Amniotic epithelial cell (primary cell): ENCODE measurements around the gene DGCR8.
A peak's percentile ranks its signal among the peaks of the same experiment; 100 is the strongest.

Experiments
- DNase-seq: peaks from one replicate; pipeline ENCODE4 v3.0.0-alpha.2; 2010; ENCODE audit warnings: low read depth

Gene DGCR8

DNA sequence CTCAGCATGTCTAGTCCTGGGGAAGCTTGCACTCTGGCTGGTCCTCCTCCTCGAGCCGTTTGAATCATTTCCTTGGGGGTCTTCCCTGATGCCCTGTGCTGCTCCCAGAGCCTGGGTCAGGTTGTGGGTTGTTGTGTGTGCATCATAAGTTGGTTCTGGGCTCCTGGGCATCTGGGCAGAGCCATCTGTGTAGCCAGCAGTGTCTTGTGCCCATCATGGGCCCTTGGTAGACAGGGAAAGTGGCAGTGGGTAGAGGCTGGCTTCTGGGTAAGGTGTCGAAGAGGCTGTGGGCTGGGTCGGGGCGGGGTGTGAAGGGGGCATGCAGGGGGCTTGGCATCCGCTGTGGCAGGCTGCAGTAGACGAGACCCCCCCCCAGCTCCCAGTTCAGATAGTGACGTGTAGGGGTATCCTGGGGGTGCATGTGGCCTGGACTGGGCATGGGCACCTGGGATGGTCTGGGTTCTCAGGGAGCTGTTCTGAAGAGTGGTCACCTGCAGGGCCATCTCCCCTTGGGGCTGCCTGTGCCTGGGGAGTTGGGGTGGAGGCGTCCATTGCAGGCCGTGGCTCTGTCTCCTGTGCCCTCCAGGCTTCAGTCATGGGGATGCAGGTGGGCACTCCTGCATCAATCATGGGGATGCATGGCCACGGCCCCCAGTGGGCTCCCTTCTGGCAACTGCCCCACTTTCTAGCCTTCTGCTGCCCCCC is 44.2 kb downstream of the DGCR8 start:
- no peak for DNase-seq

DNA sequence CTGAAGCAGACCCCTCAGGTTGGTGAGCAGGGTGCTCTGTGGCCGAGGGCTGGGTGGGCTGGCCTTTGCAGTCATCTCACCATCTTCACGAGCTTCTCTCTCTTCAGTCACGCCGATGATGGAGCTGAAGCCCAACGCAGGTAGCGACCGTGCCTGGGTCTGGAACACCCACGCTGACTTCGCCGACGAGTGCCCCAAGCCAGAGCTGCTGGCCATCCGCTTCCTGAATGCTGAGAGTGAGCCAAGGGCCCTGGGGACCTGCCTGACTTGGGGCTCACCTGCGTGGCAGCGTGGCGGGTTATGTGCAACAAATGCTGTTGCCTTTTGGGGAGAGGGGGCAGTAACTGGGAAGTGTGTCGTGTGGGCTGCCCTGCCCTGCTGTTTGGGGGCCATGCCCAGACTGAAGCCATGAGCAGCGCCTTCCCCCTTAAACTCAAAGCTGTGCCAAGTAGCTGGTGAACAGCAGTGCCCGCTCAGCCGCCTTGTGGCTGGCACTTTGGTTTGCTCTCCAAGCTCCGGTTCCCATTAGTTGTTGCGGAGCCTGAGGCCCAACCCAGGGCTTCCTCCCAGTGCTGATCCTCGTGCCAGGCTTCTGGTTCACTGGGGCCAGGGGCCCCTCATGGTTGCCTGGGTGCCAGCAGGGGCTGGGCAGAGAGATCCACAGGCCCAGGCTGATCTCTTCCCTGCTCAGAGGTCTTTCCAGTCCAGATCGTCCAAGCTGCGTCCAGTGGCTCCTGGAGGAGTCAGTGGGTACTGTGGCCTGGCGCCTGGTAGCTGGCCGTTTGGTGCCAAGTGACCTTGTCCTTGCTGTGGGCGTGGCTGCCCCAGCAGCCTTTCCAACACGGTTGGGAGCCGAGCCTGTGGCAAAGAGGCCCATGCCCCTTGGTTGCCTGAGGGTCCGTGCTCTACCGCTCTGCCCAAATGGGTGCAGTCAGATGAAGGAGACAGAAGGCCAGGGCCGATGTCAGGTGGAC is 45.4 kb downstream of the DGCR8 start:
- no peak for DNase-seq

DNA sequence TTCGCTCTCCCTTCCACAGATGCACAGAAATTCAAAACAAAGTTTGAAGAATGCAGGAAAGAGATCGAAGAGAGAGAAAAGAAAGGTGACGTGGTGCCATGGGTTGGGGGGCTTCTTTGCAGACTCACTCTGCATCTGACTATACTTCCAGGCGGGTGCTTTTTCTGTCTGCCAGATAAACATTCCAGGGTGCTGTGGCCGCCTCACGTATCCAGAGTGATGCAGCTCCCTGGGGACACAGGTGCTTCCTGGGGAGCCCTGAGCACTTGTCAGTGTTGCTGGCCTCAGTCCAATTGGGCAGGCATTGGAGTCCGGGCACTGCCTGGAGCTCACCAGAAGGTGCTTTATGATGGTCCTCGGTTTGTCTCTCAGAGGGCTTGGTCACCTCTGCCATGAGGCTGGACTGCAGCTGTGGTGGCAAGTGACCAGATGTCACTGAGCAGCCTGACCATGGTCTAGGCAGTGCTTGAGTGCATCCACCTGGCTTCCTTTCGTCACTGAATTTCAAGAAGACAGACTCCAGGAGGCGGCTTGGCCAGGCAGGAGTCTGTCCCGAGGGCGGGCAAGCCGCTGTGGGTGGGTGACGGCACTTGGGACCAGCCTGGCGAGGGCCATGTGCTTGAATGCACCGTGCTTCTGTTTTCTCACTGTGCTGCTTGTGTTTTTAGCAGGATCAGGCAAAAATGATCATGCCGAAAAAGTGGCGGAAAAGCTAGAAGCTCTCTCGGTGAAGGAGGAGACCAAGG is 46.4 kb downstream of the DGCR8 start:
- DNase-seq, result no peak

DNA sequence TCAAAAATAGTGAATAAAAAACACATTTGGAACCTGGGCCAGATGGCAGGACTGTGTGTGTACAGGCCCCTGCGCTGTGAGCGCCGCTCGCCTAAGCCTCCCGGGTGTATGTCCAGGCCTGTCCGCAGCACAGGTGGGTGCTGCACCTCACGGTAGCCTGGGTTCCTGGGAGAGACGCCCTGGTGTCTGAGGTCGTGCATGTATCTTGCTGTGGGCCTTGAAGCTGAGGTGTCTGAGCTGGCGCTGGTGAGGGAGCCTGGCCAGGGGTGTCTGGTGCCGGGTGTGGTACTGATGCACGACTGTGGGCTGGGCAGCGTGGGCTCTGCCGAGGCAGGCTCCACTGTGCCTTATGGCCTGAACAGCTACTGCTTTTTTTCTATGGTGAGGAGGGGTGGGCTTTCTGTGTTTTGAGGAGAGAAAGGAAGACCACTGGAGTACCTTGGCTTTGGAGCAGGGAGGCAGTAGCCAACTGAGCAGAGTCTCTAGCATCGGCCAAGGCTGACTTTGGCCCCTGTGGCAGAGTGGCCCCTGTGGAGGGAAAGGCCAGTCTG is 47.4 kb downstream of the DGCR8 start:
- DNase-seq, result no peak

DNA sequence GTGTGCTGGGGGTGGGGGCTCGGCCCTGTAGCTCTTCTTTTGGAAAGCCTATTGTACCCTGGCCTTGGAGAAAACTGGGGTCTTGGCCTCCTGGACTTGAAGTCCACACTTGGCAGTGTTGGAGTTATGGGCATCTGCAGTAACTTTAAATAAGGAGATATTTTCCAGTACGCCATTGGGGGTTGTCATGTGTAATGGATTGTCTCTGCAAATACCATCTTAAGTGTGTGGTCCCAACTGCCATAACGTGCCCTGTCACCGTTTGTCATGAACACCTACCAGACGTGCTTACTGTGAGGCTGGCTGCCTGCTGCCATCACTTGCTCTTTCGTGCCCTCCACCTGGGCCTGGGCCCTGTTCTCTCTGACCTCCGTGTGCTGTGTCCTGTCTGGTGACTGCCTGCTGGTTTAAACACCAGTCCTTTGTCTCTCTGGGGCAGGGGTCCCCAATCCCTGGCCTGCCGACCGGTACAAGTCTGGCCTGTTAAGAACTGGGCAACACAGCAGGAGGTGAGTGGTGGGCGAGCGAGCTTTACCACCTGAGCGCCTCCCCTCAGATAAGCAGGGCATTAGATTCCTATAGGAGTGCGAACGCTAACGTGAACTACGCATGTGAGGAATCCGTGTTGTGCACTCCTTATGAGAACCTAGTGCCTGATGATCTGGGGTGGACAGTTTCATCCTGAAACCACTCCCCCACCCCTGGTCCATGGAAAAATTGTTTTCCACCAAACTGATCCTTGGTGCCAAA is 48.0 kb downstream of the DGCR8 start:
- no peak for DNase-seq

DNA sequence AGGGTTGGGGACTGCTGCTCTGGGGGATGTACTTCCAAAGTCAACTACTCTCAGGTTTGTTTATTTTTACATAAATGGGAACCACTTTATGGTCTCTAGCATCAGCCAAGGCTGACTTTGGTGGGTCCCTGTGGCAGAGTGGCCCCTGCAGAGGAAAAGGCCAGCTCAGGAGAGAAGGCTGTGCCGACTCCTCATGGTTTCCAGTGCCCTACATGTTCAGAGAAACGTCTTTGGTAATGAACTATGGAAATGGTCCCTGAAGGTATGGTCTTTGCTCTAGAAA is 48.5 kb downstream of the DGCR8 start:
- DNase-seq, result no peak

DNA sequence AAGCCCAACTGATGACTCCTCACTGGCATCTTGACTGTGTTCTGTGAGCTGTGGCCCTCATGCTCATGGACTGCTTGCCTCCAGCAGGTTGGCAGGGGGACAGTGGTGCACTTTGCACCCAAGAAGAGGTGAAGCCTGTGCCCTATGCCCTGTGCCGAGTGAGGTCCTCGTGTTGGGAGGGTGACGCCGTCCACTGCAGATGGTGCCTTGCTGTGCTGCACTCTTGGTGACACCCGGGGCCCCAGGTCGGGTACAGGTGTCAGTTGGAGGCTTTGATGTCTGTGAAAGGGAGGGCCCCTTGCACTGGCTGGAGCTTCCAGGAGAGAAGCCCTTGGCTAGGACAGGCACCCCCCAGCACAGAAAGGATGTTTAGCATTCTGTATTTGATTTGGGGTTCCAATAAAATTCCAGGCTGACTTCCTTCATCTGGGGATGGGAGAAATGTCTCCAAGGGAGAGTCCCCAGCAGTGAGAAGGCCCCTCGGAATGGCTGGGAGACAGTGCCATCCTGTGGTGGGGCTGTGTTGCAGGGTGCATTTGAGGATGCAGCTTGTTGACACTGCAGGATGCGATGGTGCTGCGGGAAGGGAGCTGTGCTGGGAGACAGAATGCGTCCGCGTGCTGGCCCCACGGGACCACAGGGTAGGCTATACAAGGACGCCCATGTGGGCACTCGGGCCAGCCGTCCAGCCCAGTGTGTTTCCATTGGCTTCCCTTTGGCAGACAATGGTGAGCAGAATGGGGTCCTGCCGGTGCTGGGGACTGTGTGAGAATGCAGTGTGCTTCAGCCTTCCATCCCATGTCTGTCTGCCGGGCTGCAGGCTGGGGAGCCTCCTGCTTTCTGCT is 49.1 kb downstream of the DGCR8 start:
- peak; percentile 40 for DNase-seq

DNA sequence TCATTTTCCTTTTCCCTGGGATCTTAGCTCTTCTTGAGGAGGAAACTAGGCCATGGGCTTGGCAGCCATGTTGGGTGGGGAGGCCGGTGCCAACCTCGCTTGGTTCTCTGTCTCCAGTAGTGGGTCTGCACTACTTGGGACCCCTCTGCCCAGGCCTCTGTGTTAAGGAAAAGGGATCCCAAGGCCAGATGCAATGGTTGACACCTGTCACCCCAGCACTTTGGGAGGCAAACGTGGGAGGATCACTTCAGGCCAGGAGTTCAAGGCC is 49.6 kb downstream of the DGCR8 start:
- DNase-seq, result no peak

DNA sequence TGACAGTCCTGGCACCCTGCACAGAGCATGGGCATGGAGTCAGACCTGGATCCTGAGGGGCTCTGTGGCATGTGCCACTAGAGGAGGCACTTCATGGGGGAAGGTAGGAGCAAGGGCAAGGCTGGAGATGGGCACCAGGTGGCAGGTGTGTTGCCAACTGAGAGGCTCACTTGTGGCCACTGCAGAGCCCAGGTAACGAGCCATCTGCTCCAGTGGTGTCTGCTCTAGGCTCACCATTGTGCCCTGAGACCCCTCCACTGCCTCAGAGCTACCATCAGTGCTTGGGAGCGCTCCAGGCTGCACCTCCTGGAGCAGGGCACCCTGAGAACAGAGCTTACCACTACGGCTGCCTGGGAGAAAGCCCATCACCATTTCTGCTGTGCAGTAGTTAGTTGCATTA is 50.3 kb downstream of the DGCR8 start:
- DNase-seq, result no peak

DNA sequence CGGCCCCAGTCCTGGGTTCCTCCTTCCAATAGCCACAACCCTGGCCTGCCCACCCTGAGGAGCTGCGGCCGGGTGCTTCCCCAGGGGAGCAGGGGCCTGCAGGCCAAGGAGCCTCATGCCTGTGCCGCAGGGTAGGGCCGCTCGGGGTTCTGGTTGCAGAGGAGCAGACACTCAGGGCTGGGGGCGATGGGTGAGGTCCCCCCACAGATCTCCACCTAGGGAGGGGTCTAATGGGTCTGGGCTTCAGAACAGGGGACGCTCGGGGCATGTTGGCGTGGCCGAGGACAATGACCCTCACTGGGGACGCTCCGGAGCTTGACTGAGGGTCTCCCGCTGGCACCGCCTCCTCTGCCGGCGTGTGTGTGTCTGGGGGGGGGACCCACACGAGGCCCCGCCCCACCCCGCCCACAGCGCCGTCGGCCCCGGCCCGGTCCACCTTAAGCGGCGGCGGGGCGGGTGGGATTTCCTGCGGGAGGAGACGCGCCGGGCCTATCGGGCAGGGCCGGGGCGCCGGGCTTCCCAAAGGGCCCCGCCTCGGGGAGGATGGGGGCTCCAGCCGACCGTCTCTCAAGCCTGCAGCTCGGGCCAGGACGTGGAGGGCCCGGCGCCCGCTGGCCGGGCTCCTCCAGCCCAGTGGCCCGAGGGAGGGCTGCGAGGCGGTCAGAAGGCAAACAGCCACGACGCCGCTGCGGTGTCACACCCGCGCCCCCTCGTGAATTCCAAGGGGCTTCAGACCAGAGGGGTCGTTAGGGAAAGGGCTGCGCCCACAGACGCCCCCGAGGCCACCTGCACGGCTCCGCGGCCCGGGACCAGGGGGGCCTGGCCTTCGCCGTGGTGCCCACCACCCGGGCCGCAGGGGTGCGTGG is 50.9 kb downstream of the DGCR8 start:
- DNase-seq, result peak; percentile 78

DNA sequence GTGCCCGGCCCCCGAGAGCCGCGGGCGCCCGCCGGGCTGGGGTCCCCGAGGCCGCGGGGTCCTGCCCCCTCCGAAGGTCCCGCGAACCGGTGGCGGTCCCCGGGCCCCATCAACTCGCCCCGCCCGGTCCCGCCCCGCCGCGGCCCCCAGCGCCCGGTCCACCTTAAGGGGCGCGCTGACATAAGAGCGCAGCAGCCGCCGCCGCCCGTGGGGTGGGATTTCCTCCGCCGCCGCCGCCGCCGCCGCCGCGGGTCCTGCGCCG is 51.5 kb downstream of the DGCR8 start, which contains the start of gene ZDHHC8:
Gene ZDHHC8 (plus strand): TSS at position 208 of the 262 bp plus-strand sequence. CDS start 144 bp downstream, outside the sequence.
- no peak for DNase-seq

DNA sequence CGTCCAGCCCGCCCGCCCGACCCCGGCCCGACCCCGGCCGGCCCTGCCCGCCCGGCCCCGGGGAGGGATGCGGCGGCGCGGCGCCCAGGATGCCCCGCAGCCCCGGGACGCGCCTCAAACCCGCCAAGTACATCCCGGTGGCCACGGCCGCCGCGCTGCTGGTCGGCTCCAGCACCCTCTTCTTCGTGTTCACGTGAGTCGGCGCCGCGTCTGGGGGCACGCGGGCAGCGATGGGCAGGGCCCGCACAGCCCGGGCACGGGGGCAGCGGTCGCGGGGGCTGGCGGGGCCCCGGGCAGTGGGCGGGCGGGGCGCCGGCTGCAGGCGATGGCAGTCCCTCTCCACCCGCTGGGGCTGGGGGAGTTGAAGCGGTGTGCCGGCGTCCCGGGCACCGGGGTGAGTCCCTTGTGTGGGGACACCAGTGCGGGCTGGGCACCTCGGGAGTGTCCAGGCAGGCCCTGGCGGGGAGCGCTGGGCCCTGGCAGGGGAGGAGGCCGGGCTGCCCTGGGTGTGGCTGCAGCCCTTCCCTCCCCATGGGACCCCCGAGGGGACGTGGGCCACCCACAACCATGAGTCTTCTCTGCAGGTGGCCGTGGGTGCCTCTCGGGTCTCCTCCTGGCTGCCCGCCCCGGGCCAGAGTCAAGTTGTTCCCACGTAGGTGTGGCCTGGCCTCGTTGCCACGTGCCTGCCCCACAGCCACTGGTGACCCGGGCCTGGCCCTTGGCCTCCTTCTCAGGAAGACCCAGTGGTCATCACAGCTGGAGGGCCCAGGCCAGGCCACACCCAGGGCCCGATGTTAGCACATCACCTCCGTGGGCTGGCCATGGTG is 52.0 kb downstream of the DGCR8 start:
- peak; percentile 17 for DNase-seq

DNA sequence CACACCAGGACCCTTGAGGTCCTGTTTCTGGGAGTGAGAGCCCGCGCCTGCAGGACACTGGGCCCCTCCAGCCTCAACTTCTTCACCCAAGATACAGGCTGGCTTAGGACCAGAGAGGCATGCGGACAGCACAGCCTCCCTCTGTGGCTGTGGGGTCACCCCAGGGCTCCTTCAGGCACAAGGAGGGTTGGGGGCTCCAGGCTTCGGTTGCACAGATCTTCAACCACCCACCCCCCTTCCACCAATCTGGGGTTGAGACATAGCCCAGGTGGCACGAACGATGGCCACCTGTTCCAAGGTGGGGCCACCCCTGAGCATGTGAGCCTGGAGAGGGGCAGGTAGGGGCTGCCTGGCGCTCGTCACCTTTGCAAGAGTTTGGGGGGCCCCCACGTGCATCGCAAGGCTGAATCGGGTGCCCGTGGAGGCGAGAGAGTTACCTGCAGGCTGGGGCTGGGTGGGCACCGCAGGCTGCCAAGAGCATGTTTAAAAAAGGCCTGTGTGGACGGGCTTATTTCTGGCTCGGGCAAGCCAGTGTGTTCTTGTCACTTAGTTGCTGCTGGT is 52.7 kb downstream of the DGCR8 start:
- DNase-seq, result no peak

DNA sequence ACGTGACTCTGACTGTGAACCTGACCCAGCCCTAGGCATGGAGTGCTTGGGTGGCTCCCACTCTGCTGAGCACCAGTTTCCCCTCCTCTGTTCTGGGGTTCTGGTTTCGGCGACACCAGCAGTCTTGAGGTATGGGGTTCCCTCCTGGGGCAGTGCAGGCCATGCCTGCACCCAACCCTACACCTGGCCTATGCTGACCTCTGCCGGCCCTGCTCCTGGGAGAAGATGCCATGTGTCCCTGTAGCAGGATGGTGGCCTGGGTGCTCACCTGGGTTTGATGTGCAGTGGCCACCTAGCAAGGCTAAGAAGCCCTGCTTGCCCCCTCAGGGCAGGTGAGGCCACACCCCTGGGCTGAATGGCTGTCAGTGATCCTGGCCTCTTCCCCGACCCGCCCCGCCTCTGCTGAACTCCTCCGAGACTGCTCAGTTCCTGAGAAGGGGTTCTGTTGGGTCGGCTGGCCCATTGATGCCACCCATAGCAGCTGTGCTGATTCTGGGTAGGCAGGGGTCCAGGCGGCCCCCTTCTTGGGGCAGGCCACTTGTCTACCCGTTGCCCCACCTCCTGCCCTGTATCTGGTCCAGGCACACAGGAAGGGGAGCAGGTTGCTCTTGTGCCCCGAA is 54.0 kb downstream of the DGCR8 start:
- no peak for DNase-seq

DNA sequence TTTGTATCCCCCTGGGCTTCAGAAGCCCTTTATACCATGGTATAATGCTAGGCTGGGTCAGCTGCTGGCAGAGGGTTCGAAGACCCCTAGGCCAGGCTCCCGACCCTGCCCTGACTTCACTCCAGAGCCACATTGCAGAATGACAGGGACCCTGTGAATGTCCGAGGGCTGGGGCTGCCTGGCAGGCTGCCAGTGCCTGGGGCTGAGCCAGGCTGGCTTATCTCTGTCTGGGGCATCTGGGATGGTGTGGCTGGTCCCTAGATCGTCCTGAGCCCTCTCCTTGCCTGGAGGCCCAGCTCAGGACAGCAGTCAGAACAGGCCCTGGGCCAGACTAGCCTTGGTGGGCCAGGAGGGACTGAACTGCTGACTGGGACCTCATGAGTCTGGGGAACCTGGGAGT is 55.2 kb downstream of the DGCR8 start:
- no peak for DNase-seq

DNA sequence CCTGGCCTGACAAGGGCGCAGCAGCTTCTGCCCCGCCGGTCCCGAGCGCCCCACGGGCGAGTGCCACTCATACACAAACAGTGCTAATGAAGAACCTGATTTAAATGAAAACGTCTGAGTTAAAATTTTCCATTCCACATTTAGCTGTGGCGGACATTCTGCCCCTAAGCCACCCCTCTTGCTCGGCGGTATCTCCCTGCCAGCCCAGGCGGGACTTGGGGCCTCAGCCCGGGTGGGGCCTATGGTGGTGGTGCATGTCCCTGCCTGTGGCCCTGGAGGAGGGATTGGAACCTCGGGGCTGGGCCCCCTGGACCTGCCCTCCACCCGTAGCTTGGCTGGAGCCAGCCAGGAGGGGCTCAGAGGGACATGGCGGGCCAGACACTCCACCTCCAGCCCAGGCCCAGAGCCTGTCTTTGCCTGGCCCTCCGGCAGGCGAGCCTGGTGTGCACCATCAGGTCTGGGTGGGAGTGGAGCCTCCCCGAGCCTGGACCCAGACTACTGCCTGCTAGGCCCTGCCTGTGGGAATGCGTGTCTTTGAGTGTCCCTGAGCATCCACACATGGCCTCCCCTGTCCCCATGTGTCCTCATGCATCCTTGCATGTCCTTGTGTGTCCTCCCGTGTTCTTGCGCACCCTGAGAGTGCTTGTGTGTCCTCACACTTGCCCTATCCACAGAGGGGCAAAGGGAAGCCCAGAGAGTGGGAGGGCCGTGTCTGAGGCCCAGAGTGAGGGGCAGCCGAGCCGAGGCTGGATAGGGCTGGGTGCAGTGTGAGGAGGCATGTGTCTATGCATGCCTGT is 56.0 kb downstream of the DGCR8 start:
- DNase-seq, result no peak

DNA sequence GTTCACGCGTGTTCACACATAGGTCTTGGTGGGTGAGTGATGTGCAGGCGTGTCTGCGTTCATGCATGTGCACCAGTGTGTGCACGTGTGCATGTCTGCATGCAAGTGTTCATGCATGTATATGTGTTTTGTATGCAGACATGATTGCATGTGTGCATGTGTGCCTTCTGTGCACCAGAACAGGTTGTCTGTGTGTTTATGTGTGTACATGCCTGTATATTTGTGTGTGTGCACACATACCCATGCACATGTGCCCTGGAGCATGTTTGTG is 56.5 kb downstream of the DGCR8 start:
- no peak for DNase-seq

DNA sequence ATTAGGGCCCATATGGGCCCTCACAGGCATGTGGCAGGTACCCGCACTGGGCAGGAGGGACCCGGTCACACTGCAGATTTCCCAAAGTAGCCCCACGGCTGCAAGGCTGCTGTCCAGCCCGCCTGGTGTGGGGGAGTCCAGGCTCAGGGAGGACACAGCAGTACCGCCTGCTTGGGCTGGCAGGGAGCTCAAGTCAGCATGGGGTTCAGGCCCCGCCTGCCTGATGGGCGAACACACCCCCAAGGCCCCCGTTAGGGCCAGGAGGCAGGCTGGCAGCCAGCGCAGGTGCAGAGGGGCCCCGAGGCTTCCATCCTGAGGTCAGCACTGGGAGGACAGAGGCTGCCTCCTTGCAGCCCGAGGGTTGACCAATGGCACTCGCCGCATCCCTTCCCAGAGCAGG is 57.1 kb downstream of the DGCR8 start:
- no peak for DNase-seq
